Adrenal gland (tissue), 12 donors: Measurements from ENCODE around the gene INF2. TPM values are rescaled to one million over a fixed set of nuclear protein-coding genes. Genes with fewer than 3 reads are reported as not detected.

ENCODE experiments used
- DNase-seq, 7 donors: peaks; one replicate each; pipeline ENCODE4 v3.0.0-alpha.2; 2019 to 2020
- H3K27ac ChIP-seq, 5 donors: fragments of 200-600 bp; sonication (generic) in 4 of 5; 1 replicate in 3 of 5; 2 replicates in 2 of 5; pipeline versions ENCODE4 v1.5.1 to v1.8.0; 2016 to 2020; ENCODE audit warnings: mild to moderate bottlenecking in 1 of 5
- H3K27me3 ChIP-seq: fragments of 200-600 bp; 2 replicates; pipeline ENCODE4 v1.8.0; 2021
- H3K36me3 ChIP-seq, 2 donors: fragments of 200-600 bp; replicated peaks in 1 of 2; 1 replicate in 1 of 2; 2 replicates in 1 of 2; pipeline versions ENCODE4 v1.5.1 to v1.8.0; 2018 to 2022
- H3K4me1 ChIP-seq, 2 donors: fragments of 200-600 bp; replicated peaks in 1 of 2; 1 replicate in 1 of 2; 2 replicates in 1 of 2; pipeline versions ENCODE4 v1.5.1 to v1.8.0; 2018 to 2021
- H3K4me3 ChIP-seq, 4 donors: fragments of 200-600 bp; sonication (generic) in 3 of 4; one replicate each; pipeline ENCODE4 v1.5.1; 2016 to 2018
- H3K9me3 ChIP-seq, 3 donors: fragments of 200-600 bp; sonication (generic) in 1 of 3; replicated peaks in 1 of 3; 1 replicate in 2 of 3; 2 replicates in 1 of 3; pipeline versions ENCODE4 v1.5.1 to v1.8.0; 2016 to 2021
- CTCF ChIP-seq, 6 experiments: fragments of 450-650 bp in 4 of 6; fragments of 200-600 bp in 2 of 6; sonication (generic) in 1 of 6; IDR thresholded peaks; 1 replicate in 5 of 6; 2 replicates in 1 of 6; pipeline versions ENCODE4 v1.5.1 to v1.8.0; 2016 to 2021; ENCODE audit warnings: antibody characterized with exemption in 6 of 6, mild to moderate bottlenecking in 2 of 6, moderate library complexity in 1 of 6
- POLR2A ChIP-seq, 2 donors: fragments of 450-650 bp; IDR thresholded peaks; one replicate each; pipeline ENCODE4 v1.6.1; 2017; ENCODE audit warnings: antibody characterized with exemption in 2 of 2, mild to moderate bottlenecking in 2 of 2, moderate library complexity in 1 of 2
- WGBS, 4 donors: extraction: QIAGEN DNeasy Blood & Tissue Kit in 2 of 4; methylation state at CpG; one replicate each; pipeline versions ENCODE4 v1.1.5 to v1.1.7; 2013 to 2017; 5-methylcytosine and 5-hydroxymethylcytosine counted together
- intact Hi-C, 2 donors: fragments of 100-400 bp; cut with DNase I; formaldehyde crosslinking; loops; one replicate each; pipeline versions ENCODE4 v1.14.1 to v1.15.0; 2022 to 2023
- polyA plus RNA-seq, 3 donors: library from polyadenylated mRNA; stranded (reverse); fragments of 200-250 nt in 2 of 3; fragments of 350-450 nt in 1 of 3; fragmentation: Illumina TruSeq in 1 of 3; extraction: RNeasy Lipid Tissue Mini Kit (QIAGEN cat#74804) in 1 of 3; gene quantifications; one replicate each; pipeline ENCODE4 v1.2.3, GENCODE V29; 2013 to 2014
- total RNA-seq, 9 donors: library from RNA; depleted of rRNA in 4 of 9; stranded (reverse); fragments of >200 nt in 4 of 9; fragments of 120-200 nt in 1 of 9; fragmentation: NEBNext Ultra II Directional in 1 of 9; extraction: Animal tissue kit (Norgen Biotek cat#: 25700) in 1 of 9; gene quantifications; one replicate each; pipeline versions ENCODE4 v1.1.0 to v1.2.4, GENCODE V29; 2013 to 2023
- donor health status: healthy with polysubstance abuse.
- donor health status: Bipolar disorder and iron deficiency.
- donor health status: DM: yes; HTN: yes; CAD: no.
- donor health status: DM: no; HTN: no; CAD: no.
- donor health status: DM: no; HTN: no; CAD: no.
- donor health status: DM: yes; HTN: yes; CAD: no.

Gene INF2
- total and polyA plus RNA-seq, 12 donors, result 8.4 to 217 (median 62.0) TPM

GRCh38 chr14:104641753-104642539 is 47.5 kb upstream of the INF2 start:
- Histone ChIP-seq H3K27me3 (no peaks in the 10 kb centered on the region), H3K4me3 (no peak overlapping the region), H3K27ac (no peak overlapping the region), H3K36me3 (no peaks in the 10 kb centered on the region), H3K4me1 (no peaks in the 10 kb centered on the region), H3K9me3 (no peaks in the 10 kb centered on the region)
- no peak for DNase-seq
- TF ChIP-seq POLR2A (IDR thresholded peaks at IDR 0.05), result no peak
- TF ChIP-seq CTCF (IDR thresholded peaks at IDR 0.05), result no peak
- intact Hi-C loops, result loop anchor here (5.0 to 10.0 kb wide), 2 partner anchors 505 to 557 kb away; partner anchors contain the start of genes ASPG (in 1 of the 2) and KIF26A (in 1 of the 2)
- WGBS, 4 donors, result 57 to 90% (median 75%) methylated on average over 5 to 23 of the region's 23 CpGs

DNA sequence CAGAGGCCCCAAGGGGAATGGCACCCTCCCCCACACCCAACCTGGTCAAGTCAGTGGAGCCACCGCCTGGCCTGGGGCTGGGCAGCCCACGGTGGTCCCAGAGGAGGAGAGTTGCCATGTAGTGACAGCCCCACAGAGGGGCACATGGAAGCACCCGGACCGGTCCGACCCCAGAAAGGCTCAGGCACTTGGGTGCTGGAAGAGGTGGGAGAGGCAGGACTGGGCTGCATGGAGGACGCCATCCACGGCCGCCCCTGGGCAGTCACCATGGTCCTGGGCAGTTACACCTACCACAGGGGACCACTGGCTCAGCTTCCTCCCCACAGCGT is 46.9 kb upstream of the INF2 start:
- H3K4me1 ChIP-seq, result peaks cover 0 to 4% of the 10 kb centered on the region in 2 donors
- no peak overlapping the region for H3K27ac ChIP-seq
- no peaks in the 10 kb centered on the region for H3K27me3 ChIP-seq
- intact Hi-C loops, result loop anchor here (5.0 to 10.0 kb wide), 2 partner anchors 505 to 558 kb away; partner anchors contain the start of genes ASPG (in 1 of the 2) and KIF26A (in 1 of the 2)
- no peak for DNase-seq
- H3K9me3 ChIP-seq, result no peaks in the 10 kb centered on the region
- no peak overlapping the region for H3K4me3 ChIP-seq
- WGBS, 4 donors, result 91 to 96% (median 93%) methylated on average over 5 to 9 of the region's 9 CpGs; no CpG with 5 or more reads in 1 of the 4 donors
- TF ChIP-seq CTCF (IDR thresholded peaks at IDR 0.05) (no peak), POLR2A (IDR thresholded peaks at IDR 0.05) (no peak)
- H3K36me3 ChIP-seq, result no peaks in the 10 kb centered on the region

DNA sequence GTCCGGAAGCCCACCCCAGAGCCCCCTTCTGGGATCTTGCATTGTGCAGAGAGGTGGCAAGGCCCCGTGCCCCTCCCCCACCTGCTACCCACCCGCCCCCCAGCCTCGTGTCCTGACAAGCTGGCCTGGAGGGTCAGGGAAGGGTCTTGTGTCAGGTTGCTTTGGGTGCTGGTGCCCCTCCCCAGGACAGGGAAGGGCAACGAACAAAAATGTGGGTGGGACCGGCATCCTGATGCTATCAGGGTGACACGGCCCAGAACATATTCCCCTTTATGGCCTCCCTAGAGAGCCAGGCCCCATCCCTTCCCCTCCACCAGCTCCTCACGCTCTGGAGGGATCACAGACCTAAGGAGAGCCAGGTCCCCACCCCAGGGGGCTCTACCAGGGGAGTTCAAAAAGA is 46.1 kb upstream of the INF2 start:
- H3K4me1 ChIP-seq, result peaks cover 0 to 6% of the 10 kb centered on the region in 2 donors
- no peak overlapping the region for H3K27ac ChIP-seq
- no peaks in the 10 kb centered on the region for H3K36me3 ChIP-seq
- intact Hi-C loops, result loop anchor here (5.0 to 10.0 kb wide), 2 partner anchors 506 to 559 kb away; partner anchors contain the start of genes ASPG (in 1 of the 2) and KIF26A (in 1 of the 2)
- no peak for TF ChIP-seq POLR2A (IDR thresholded peaks at IDR 0.05)
- no peak for TF ChIP-seq CTCF (IDR thresholded peaks at IDR 0.05)
- DNase-seq, result no peak
- H3K9me3 ChIP-seq, result no peaks in the 10 kb centered on the region
- no peaks in the 10 kb centered on the region for H3K27me3 ChIP-seq
- no peak overlapping the region for H3K4me3 ChIP-seq
- 64 to 75% (median 72%) methylated on average over 6 to 8 of the region's 8 CpGs for WGBS, 4 donors

DNA sequence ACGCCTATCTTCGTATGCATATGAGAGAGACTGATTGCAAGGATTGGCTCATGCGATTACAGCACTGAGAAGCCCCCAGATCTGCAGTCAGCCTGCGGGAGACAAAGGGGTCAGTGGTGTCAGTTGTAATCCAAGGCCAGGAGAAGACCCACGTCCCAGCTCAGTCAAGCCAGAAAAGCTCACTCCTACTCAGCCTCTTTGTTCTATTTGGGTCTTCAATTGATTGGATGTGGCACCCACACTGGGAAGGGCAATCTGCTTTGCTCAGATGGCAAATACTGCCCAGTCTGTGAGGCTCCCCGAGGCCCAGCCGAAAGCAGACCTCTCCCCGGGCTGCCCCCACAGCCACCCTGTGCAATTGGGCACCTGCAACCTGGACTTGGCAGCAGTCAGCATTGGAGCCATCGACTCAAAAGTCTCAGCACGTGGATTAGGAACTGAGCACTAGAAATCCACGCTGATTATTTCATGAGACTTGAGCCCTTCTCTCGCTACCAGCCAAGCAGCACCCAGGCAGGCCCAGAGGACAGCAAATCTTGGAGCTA is 45.3 kb upstream of the INF2 start:
- DNase-seq, result no peak
- Histone ChIP-seq H3K4me3 (no peak overlapping the region), H3K4me1 (peaks cover 0 to 6% of the 10 kb centered on the region in 2 donors), H3K27ac (no peak overlapping the region), H3K9me3 (no peaks in the 10 kb centered on the region), H3K27me3 (no peaks in the 10 kb centered on the region), H3K36me3 (no peaks in the 10 kb centered on the region)
- intact Hi-C loops, result loop anchor here (5.0 to 10.0 kb wide), 2 partner anchors 507 to 559 kb away; partner anchors contain the start of genes ASPG (in 1 of the 2) and KIF26A (in 1 of the 2)
- no peak for TF ChIP-seq POLR2A (IDR thresholded peaks at IDR 0.05)
- no peak for TF ChIP-seq CTCF (IDR thresholded peaks at IDR 0.05)
- 80 to 89% (median 86%) methylated on average over 6 to 12 of the region's 12 CpGs for WGBS, 4 donors
